ENCODE results near the gene DOCK1. TPM values are rescaled to one million over a fixed set of nuclear protein-coding genes. Genes with fewer than 3 reads are reported as not detected.

DOCK1 gene
- polyA plus RNA-seq, 1 of the 3 experiments (the other 2 are of a cell fraction): 15.5 TPM

DNA sequence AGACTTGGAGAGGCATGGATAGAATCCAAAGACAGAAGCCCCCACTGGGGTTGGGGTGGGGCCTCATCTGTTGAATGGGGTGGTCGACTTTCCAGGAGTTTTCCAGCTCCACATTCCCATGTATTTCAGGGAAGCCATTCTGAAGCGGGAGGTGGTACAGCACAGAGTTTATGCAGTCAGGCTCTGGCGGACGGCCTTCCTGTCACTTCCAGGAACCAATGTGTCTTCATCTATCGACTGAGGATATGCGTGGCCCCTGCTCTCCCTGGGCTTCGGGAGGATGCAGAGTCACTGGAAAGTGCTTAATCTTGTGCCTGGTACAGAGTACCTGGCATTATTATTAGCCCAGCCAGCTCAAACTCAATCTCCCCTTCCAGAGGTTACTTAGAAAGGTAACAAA is 26.3 kb downstream of the DOCK1 start:
- H2AFZ ChIP-seq (ENCODE audit: low read depth): no peak overlapping the region
- no peak overlapping the region for H3K4me3 ChIP-seq (ENCODE audit: low read depth in 2 of 2, low read length in 1 of 2)
- peaks cover 17% of the 10 kb centered on the region for H3F3A ChIP-seq (replicated peaks; ENCODE audit: insufficient read depth)
- peaks cover 4 to 17% of the 10 kb centered on the region in 2 experiments for H3K36me3 ChIP-seq (replicated peaks in 1 of 2; ENCODE audit: control insufficient read depth in 1 of 2, insufficient read depth in 2 of 2, low read length in 1 of 2)
- 93% methylated on average over 7 of the region's 7 CpGs for WGBS (ENCODE audit: low lambda C conversion rate)
- TF ChIP-seq RCOR1 (IDR thresholded peaks at IDR 0.05; ENCODE audit: low read length) (no peak), ELF1 (IDR thresholded peaks at IDR 0.05) (no peak), TEAD4 (IDR thresholded peaks at IDR 0.05; ENCODE audit: borderline replicate concordance, insufficient read depth) (no peak), NRF1 (IDR thresholded peaks at IDR 0.05; ENCODE audit: low read depth, low read length) (no peak), CHD2 (IDR thresholded peaks at IDR 0.05; ENCODE audit: low read length, partially characterized antibody) (no peak), EZH2phosphoT487 (IDR thresholded peaks at IDR 0.05; ENCODE audit: borderline replicate concordance, low read depth) (no peak)
- TF ChIP-seq, protein P1, sequence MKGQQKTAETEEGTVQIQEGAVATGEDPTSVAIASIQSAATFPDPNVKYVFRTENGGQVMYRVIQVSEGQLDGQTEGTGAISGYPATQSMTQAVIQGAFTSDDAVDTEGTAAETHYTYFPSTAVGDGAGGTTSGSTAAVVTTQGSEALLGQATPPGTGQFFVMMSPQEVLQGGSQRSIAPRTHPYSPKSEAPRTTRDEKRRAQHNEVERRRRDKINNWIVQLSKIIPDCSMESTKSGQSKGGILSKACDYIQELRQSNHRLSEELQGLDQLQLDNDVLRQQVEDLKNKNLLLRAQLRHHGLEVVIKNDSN (IDR thresholded peaks at IDR 0.05; ENCODE audit: borderline replicate concordance, low read depth): no peak
- H4K20me1 ChIP-seq (ENCODE audit: insufficient read depth): peaks cover 68% of the 10 kb centered on the region
- H3K9ac ChIP-seq: no peak overlapping the region
- peaks cover 9 to 18% of the 10 kb centered on the region in 2 experiments; a peak in 3 of 4 replicates for H3K4me1 ChIP-seq (ENCODE audit: control insufficient read depth in 1 of 2, insufficient read depth in 2 of 2, low read depth in 1 of 2, low read length in 1 of 2)
- ChIA-PET CTCF (no interaction called here), POLR2A (no interaction called here)
- H3K79me2 ChIP-seq (ENCODE audit: insufficient read depth): peaks cover 95% of the 10 kb centered on the region
- no peak overlapping the region for H3K4me2 ChIP-seq
- H3K27ac ChIP-seq (ENCODE audit: low read depth in 2 of 2, low read length in 1 of 2): no peak overlapping the region
- no peaks in the 10 kb centered on the region for H3K27me3 ChIP-seq (ENCODE audit: insufficient read depth)
- no peaks in the 10 kb centered on the region for H3K9me3 ChIP-seq
- no peaks in the 10 kb centered on the region for H3K9me2 ChIP-seq
- DNase-seq: no peak

DNA sequence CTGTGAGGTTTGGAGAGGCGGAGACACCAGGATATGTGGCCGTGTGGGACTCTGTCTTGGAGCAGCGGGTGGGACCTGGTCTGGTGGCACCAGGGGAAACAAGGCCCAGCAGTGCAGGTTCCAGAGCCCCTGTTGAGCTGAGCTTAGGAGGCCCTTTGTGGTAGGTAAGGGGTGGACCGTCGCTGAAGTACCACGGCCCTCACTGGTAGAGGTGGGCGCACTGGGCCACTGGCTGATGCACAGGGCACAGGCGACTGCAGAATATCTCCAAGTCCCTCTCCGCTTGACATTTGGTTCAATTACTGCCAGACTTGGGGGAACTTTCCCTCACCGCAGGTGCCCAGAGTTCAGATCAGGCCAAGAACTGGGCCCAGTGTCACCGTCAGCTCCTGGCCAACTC is 27.3 kb downstream of the DOCK1 start:
- H3K9me2 ChIP-seq: no peaks in the 10 kb centered on the region
- TF ChIP-seq POLR2AphosphoS5 (IDR thresholded peaks at IDR 0.05; ENCODE audit: low read depth, low read length) (no peak), ELF1 (IDR thresholded peaks at IDR 0.05) (no peak), EP300 (IDR thresholded peaks at IDR 0.05; ENCODE audit: borderline replicate concordance in 1 of 2, low read depth in 1 of 2, low read length in 1 of 2) (no peak), RAD21 (IDR thresholded peaks at IDR 0.05; ENCODE audit: low read length) (no peak), MXI1 (IDR thresholded peaks at IDR 0.05; ENCODE audit: low read depth, low read length) (no peak), JUND (IDR thresholded peaks at IDR 0.05) (no peak), TCF12 (IDR thresholded peaks at IDR 0.05) (no peak), FOXJ3 (CRISPR knock-in tag; IDR thresholded peaks at IDR 0.05) (no peak), RXRA (IDR thresholded peaks at IDR 0.05; ENCODE audit: borderline replicate concordance, low read depth) (no peak)
- TF ChIP-seq, protein P2, sequence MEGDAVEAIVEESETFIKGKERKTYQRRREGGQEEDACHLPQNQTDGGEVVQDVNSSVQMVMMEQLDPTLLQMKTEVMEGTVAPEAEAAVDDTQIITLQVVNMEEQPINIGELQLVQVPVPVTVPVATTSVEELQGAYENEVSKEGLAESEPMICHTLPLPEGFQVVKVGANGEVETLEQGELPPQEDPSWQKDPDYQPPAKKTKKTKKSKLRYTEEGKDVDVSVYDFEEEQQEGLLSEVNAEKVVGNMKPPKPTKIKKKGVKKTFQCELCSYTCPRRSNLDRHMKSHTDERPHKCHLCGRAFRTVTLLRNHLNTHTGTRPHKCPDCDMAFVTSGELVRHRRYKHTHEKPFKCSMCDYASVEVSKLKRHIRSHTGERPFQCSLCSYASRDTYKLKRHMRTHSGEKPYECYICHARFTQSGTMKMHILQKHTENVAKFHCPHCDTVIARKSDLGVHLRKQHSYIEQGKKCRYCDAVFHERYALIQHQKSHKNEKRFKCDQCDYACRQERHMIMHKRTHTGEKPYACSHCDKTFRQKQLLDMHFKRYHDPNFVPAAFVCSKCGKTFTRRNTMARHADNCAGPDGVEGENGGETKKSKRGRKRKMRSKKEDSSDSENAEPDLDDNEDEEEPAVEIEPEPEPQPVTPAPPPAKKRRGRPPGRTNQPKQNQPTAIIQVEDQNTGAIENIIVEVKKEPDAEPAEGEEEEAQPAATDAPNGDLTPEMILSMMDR (IDR thresholded peaks at IDR 0.05): no peak
- TF ChIP-seq, protein P3, sequence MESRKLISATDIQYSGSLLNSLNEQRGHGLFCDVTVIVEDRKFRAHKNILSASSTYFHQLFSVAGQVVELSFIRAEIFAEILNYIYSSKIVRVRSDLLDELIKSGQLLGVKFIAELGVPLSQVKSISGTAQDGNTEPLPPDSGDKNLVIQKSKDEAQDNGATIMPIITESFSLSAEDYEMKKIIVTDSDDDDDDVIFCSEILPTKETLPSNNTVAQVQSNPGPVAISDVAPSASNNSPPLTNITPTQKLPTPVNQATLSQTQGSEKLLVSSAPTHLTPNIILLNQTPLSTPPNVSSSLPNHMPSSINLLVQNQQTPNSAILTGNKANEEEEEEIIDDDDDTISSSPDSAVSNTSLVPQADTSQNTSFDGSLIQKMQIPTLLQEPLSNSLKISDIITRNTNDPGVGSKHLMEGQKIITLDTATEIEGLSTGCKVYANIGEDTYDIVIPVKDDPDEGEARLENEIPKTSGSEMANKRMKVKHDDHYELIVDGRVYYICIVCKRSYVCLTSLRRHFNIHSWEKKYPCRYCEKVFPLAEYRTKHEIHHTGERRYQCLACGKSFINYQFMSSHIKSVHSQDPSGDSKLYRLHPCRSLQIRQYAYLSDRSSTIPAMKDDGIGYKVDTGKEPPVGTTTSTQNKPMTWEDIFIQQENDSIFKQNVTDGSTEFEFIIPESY (IDR thresholded peaks at IDR 0.05; ENCODE audit: borderline replicate concordance, low read depth): no peak
- TF ChIP-seq, protein P4, sequence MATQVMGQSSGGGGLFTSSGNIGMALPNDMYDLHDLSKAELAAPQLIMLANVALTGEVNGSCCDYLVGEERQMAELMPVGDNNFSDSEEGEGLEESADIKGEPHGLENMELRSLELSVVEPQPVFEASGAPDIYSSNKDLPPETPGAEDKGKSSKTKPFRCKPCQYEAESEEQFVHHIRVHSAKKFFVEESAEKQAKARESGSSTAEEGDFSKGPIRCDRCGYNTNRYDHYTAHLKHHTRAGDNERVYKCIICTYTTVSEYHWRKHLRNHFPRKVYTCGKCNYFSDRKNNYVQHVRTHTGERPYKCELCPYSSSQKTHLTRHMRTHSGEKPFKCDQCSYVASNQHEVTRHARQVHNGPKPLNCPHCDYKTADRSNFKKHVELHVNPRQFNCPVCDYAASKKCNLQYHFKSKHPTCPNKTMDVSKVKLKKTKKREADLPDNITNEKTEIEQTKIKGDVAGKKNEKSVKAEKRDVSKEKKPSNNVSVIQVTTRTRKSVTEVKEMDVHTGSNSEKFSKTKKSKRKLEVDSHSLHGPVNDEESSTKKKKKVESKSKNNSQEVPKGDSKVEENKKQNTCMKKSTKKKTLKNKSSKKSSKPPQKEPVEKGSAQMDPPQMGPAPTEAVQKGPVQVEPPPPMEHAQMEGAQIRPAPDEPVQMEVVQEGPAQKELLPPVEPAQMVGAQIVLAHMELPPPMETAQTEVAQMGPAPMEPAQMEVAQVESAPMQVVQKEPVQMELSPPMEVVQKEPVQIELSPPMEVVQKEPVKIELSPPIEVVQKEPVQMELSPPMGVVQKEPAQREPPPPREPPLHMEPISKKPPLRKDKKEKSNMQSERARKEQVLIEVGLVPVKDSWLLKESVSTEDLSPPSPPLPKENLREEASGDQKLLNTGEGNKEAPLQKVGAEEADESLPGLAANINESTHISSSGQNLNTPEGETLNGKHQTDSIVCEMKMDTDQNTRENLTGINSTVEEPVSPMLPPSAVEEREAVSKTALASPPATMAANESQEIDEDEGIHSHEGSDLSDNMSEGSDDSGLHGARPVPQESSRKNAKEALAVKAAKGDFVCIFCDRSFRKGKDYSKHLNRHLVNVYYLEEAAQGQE (IDR thresholded peaks at IDR 0.05; ENCODE audit: low read depth, low read length): no peak
- TF ChIP-seq, protein P5, sequence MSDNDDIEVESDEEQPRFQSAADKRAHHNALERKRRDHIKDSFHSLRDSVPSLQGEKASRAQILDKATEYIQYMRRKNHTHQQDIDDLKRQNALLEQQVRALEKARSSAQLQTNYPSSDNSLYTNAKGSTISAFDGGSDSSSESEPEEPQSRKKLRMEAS (IDR thresholded peaks at IDR 0.05; ENCODE audit: low read depth): no peak

More for the DNA sequence above, 27.3 kb downstream of the DOCK1 start:
- Histone ChIP-seq H3K36me3 (replicated peaks in 1 of 2; ENCODE audit: control insufficient read depth in 1 of 2, insufficient read depth in 2 of 2, low read length in 1 of 2) (peaks cover 3 to 13% of the 10 kb centered on the region in 2 experiments), H3K27me3 (ENCODE audit: insufficient read depth) (no peaks in the 10 kb centered on the region), H3K9me3 (no peaks in the 10 kb centered on the region), H3K4me3 (ENCODE audit: low read depth in 2 of 2, low read length in 1 of 2) (no peak overlapping the region), H3K27ac (ENCODE audit: low read depth in 2 of 2, low read length in 1 of 2) (no peak overlapping the region), H2AFZ (ENCODE audit: low read depth) (no peak overlapping the region), H3K79me2 (ENCODE audit: insufficient read depth) (peaks cover 95% of the 10 kb centered on the region), H3F3A (replicated peaks; ENCODE audit: insufficient read depth) (peaks cover 18% of the 10 kb centered on the region), H3K4me1 (ENCODE audit: control insufficient read depth in 1 of 2, insufficient read depth in 2 of 2, low read depth in 1 of 2, low read length in 1 of 2) (peaks cover 9 to 18% of the 10 kb centered on the region in 2 experiments; a peak in 3 of 4 replicates), H4K20me1 (ENCODE audit: insufficient read depth) (peaks cover 76% of the 10 kb centered on the region), H3K9ac (no peak overlapping the region), H3K4me2 (no peak overlapping the region)
- CTCF ChIA-PET: interaction anchor here (1.1 kb wide), 1 partner anchor 950 kb away, joined by 4 read pairs; no protein-coding TSS in a partner anchor
- no peak for DNase-seq
- POLR2A ChIA-PET: no interaction called here
- WGBS (ENCODE audit: low lambda C conversion rate): 96% methylated on average over 4 of the region's 11 CpGs

Data from SK-N-SH (cell line).